Neuronal stem cell (in vitro differentiated cells): ENCODE data around the gene RASSF3.

Experiments used
- DNase-seq: peaks from one replicate; pipeline ENCODE4 v3.0.0-alpha.2; 2013; ENCODE audit warnings: low spot score
- H2AFZ ChIP-seq: one replicate; pipeline ENCODE4 v1.6.1; 2013; ENCODE audit warnings: mild to moderate bottlenecking, low read length, inconsistent platforms
- H2AK5ac ChIP-seq: 2 replicates; pipeline ENCODE4 v1.6.1; 2013; ENCODE audit warnings: low read depth, mild to moderate bottlenecking, inconsistent platforms, low read length, moderate library complexity, mixed read lengths
- H2BK120ac ChIP-seq: 2 replicates; pipeline ENCODE4 v1.6.1; 2013; ENCODE audit warnings: low read depth, mild to moderate bottlenecking, inconsistent platforms, low read length, moderate library complexity, mixed read lengths
- H2BK12ac ChIP-seq: one replicate; pipeline ENCODE4 v1.6.1; 2013; ENCODE audit warnings: low read length, inconsistent platforms
- H2BK15ac ChIP-seq: 2 replicates; pipeline ENCODE4 v1.6.1; 2013; ENCODE audit warnings: mild to moderate bottlenecking, low read length, inconsistent platforms, mixed read lengths
- H2BK5ac ChIP-seq: one replicate; pipeline ENCODE4 v1.6.1; 2013; ENCODE audit warnings: inconsistent platforms, mild to moderate bottlenecking, low read length, moderate library complexity
- H3K14ac ChIP-seq: one replicate; pipeline ENCODE4 v1.6.1; 2013; ENCODE audit warnings: low read length, inconsistent platforms
- H3K18ac ChIP-seq: 2 replicates; pipeline ENCODE4 v1.6.1; 2013; ENCODE audit warnings: low read length, inconsistent platforms
- H3K23ac ChIP-seq: 2 replicates; pipeline ENCODE4 v1.6.1; 2013; ENCODE audit warnings: low read depth, mild to moderate bottlenecking, mixed read lengths, low read length, inconsistent platforms; ENCODE audit not compliant: poor library complexity
- H3K27ac ChIP-seq: replicated peaks from 3 replicates; pipeline ENCODE4 v1.5.1; 2013; ENCODE audit warnings: low read length, inconsistent platforms
- H3K27me3 ChIP-seq, 3 experiments: 2 replicates each; pipeline ENCODE4 v1.6.1; 2013; ENCODE audit warnings: low read length in 3 of 3, mild to moderate bottlenecking in 2 of 3, inconsistent platforms in 1 of 3, low read depth in 1 of 3, mixed read lengths in 1 of 3, moderate library complexity in 1 of 3; ENCODE audit not compliant: control insufficient read depth in 3 of 3, insufficient read depth in 3 of 3
- H3K36me3 ChIP-seq, 2 donors: replicated peaks in 1 of 2; 2 replicates each; pipeline ENCODE4 v1.6.1; 2013; ENCODE audit warnings: low read length in 2 of 2; ENCODE audit not compliant: control insufficient read depth in 2 of 2, insufficient read depth in 2 of 2
- H3K4ac ChIP-seq: 2 replicates; pipeline ENCODE4 v1.6.1; 2013; ENCODE audit warnings: inconsistent platforms, mild to moderate bottlenecking, low read length, moderate library complexity
- H3K4me1 ChIP-seq, 2 donors: 1 replicate in 1 of 2; 2 replicates in 1 of 2; pipeline ENCODE4 v1.6.1; 2013; ENCODE audit warnings: low read length in 2 of 2, low read depth in 1 of 2; ENCODE audit not compliant: control insufficient read depth in 2 of 2, insufficient read depth in 1 of 2
- H3K4me2 ChIP-seq: one replicate; pipeline ENCODE4 v1.6.1; 2013; ENCODE audit warnings: mild to moderate bottlenecking, low read length, inconsistent platforms; ENCODE audit not compliant: insufficient read depth, poor library complexity, severe bottlenecking
- H3K4me3 ChIP-seq, 2 donors: 2 replicates each; pipeline ENCODE4 v1.5.1; 2013; ENCODE audit warnings: low read length in 2 of 2, mild to moderate bottlenecking in 2 of 2, inconsistent platforms in 1 of 2, moderate library complexity in 1 of 2
- H3K79me1 ChIP-seq: one replicate; pipeline ENCODE4 v1.6.1; 2013; ENCODE audit warnings: low read depth, mild to moderate bottlenecking, inconsistent platforms, low read length, moderate library complexity
- H3K9ac ChIP-seq: one replicate; pipeline ENCODE4 v1.6.1; 2013; ENCODE audit warnings: mild to moderate bottlenecking, low read depth, low read length, inconsistent platforms; ENCODE audit not compliant: poor library complexity
- H3K9me3 ChIP-seq, 2 donors: replicated peaks in 1 of 2; 2 replicates each; pipeline versions ENCODE3 to v1.6.1; 2013; ENCODE audit warnings: low read length in 2 of 2, mild to moderate bottlenecking in 2 of 2, inconsistent platforms in 1 of 2, low read depth in 1 of 2, mixed read lengths in 1 of 2, moderate library complexity in 1 of 2; ENCODE audit not compliant: control insufficient read depth in 2 of 2, insufficient read depth in 1 of 2
- H4K8ac ChIP-seq: one replicate; pipeline ENCODE4 v1.6.1; 2013; ENCODE audit warnings: low read depth, mild to moderate bottlenecking, inconsistent platforms, low read length, moderate library complexity
- H4K91ac ChIP-seq: one replicate; pipeline ENCODE4 v1.6.1; 2013; ENCODE audit warnings: low read length, low read depth, mild to moderate bottlenecking, inconsistent platforms; ENCODE audit not compliant: poor library complexity
- WGBS, 2 donors: extraction: QIAGEN DNeasy Blood & Tissue Kit; methylation state at CpG; one replicate each; pipeline ENCODE4 v1.1.7; 2013; ENCODE audit warnings: missing lambda C conversion rate in 2 of 2, mixed read lengths in 1 of 2; ENCODE audit not compliant: insufficient read length in 2 of 2, insufficient replicate concordance in 1 of 2; ENCODE audit errors: extremely low coverage in 2 of 2; 5-methylcytosine and 5-hydroxymethylcytosine counted together

The RASSF3 gene

GRCh38 chr12:64566831-64567517 is 43.3 kb upstream of the RASSF3 start:
- H2BK15ac ChIP-seq, result no peak overlapping the region
- no peak overlapping the region for H3K4me2 ChIP-seq
- no peak overlapping the region for H3K18ac ChIP-seq
- H3K23ac ChIP-seq, result no peak overlapping the region
- no peak overlapping the region for H3K9ac ChIP-seq
- H3K79me1 ChIP-seq, result no peaks in the 10 kb centered on the region
- no peak overlapping the region for H4K8ac ChIP-seq
- no peaks in the 10 kb centered on the region for H3K36me3 ChIP-seq
- H2BK12ac ChIP-seq, result no peak overlapping the region
- no peak for DNase-seq
- no peak overlapping the region for H3K4ac ChIP-seq
- H2BK5ac ChIP-seq, result no peak overlapping the region
- H2AK5ac ChIP-seq, result no peak overlapping the region
- H3K4me1 ChIP-seq, result peaks cover 4% of the 10 kb centered on the region in 2 donors
- no peaks in the 10 kb centered on the region for H3K9me3 ChIP-seq
- H3K4me3 ChIP-seq, result peak overlapping the region in 1 of 2 donors; percentile 16
- WGBS, 2 donors, result no CpG with 5 or more reads among the region's 7 CpGs
- no peak overlapping the region for H3K14ac ChIP-seq
- H3K27ac ChIP-seq, result no peak overlapping the region
- H3K27me3 ChIP-seq, result no peaks in the 10 kb centered on the region
- H2AFZ ChIP-seq, result peak overlapping the region; percentile 5
- H4K91ac ChIP-seq, result no peak overlapping the region
- no peak overlapping the region for H2BK120ac ChIP-seq

GRCh38 chr12:64567570-64567969 is 42.7 kb upstream of the RASSF3 start:
- Histone ChIP-seq H2AFZ (no peak overlapping the region), H3K27me3 (no peaks in the 10 kb centered on the region), H3K36me3 (no peaks in the 10 kb centered on the region), H3K23ac (no peak overlapping the region), H2BK120ac (no peak overlapping the region), H3K14ac (no peak overlapping the region), H3K9me3 (peaks cover 0 to 2% of the 10 kb centered on the region in 2 donors), H3K27ac (no peak overlapping the region), H2BK12ac (no peak overlapping the region), H3K79me1 (no peaks in the 10 kb centered on the region), H3K9ac (no peak overlapping the region), H3K4me1 (peaks cover 4% of the 10 kb centered on the region in 2 donors), H3K18ac (no peak overlapping the region), H4K91ac (peak overlapping the region; percentile 22), H2BK15ac (no peak overlapping the region), H2AK5ac (no peak overlapping the region), H2BK5ac (no peak overlapping the region), H3K4me3 (peak overlapping the region in 1 of 2 donors; percentile 16), H3K4me2 (no peak overlapping the region), H4K8ac (no peak overlapping the region), H3K4ac (no peak overlapping the region)
- WGBS, 2 donors, result no CpG with 5 or more reads among the region's 8 CpGs
- no peak for DNase-seq

- no peak overlapping the region for H3K14ac ChIP-seq
- H3K9me3 ChIP-seq, result peaks cover 0 to 2% of the 10 kb centered on the region in 2 donors
- H3K4me2 ChIP-seq, result no peak overlapping the region
- no peak overlapping the region for H3K23ac ChIP-seq
- H2BK120ac ChIP-seq, result no peak overlapping the region
- H2BK15ac ChIP-seq, result no peak overlapping the region
- no peak overlapping the region for H3K4ac ChIP-seq
- DNase-seq, result no peak
- H3K18ac ChIP-seq, result no peak overlapping the region
- WGBS, 2 donors, result no CpG with 5 or more reads among the region's 6 CpGs
- H3K27me3 ChIP-seq, result no peaks in the 10 kb centered on the region
- H2AFZ ChIP-seq, result no peak overlapping the region
- no peak overlapping the region for H3K9ac ChIP-seq
- H3K79me1 ChIP-seq, result no peaks in the 10 kb centered on the region
- H3K36me3 ChIP-seq, result no peaks in the 10 kb centered on the region
- no peak overlapping the region for H4K91ac ChIP-seq
- H2BK12ac ChIP-seq, result no peak overlapping the region
- no peak overlapping the region for H4K8ac ChIP-seq
- peaks cover 4% of the 10 kb centered on the region in 2 donors for H3K4me1 ChIP-seq
- H3K4me3 ChIP-seq, result no peak overlapping the region
- H2AK5ac ChIP-seq, result no peak overlapping the region
- H3K27ac ChIP-seq, result no peak overlapping the region
- no peak overlapping the region for H2BK5ac ChIP-seq
Measured at GRCh38 chr12:64568298-64568697, 42.0 kb upstream of the RASSF3 start.

DNA sequence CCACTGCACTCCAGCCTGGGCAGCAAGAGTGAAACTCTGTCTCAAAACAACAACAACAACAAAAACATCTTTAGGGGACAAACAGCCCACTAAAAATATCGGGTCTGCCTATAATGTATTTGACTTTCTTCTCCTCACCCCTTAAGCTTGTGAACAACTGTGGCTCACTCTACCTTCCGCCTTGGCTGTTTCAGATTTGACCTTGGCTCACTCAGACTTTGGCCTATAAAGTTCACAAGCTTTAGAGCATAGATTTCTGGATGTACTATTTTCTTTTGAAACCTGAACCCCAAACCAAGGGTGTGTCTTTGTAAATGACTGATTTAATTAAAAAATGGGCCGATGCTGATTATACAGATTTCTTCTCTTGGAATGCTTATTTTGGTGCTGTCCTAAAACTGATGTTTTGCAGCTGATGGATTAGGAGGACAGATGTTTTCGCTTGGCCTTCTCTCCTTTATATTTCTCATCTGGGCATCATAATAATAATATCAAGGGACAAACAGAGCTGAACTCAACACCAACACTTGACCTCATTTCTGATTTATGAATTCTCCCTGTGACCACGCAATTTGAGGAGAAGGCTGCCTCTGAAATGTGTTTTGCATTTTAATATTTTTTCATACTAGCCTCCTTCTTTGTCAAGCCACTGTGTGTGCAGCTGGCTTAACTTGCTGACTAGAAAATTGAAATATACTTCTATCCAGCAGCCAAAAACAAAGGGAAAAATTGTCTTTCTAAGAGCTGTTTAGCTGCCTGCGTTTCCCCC is 40.2 kb upstream of the RASSF3 start:
- H3K27ac ChIP-seq, result no peak overlapping the region
- no peak overlapping the region for H3K18ac ChIP-seq
- H3K4ac ChIP-seq, result no peak overlapping the region
- H4K8ac ChIP-seq, result no peak overlapping the region
- H3K9me3 ChIP-seq, result peaks cover 6 to 7% of the 10 kb centered on the region in 2 donors
- no peaks in the 10 kb centered on the region for H3K36me3 ChIP-seq
- no CpG with 5 or more reads among the region's 6 CpGs for WGBS, 2 donors
- H3K9ac ChIP-seq, result no peak overlapping the region
- H3K4me2 ChIP-seq, result no peak overlapping the region
- H3K23ac ChIP-seq, result no peak overlapping the region
- no peak overlapping the region for H2AFZ ChIP-seq
- H3K79me1 ChIP-seq, result no peaks in the 10 kb centered on the region
- no peak overlapping the region for H3K4me3 ChIP-seq
- H2BK15ac ChIP-seq, result no peak overlapping the region
- H2AK5ac ChIP-seq, result no peak overlapping the region
- no peak for DNase-seq
- no peak overlapping the region for H3K14ac ChIP-seq
- H2BK120ac ChIP-seq, result no peak overlapping the region
- no peaks in the 10 kb centered on the region for H3K27me3 ChIP-seq
- H2BK5ac ChIP-seq, result no peak overlapping the region
- peaks cover 4% of the 10 kb centered on the region in 2 donors for H3K4me1 ChIP-seq
- H2BK12ac ChIP-seq, result no peak overlapping the region
- H4K91ac ChIP-seq, result no peak overlapping the region
